Hepatocyte (in vitro differentiated cells): ENCODE measurements around the gene ZMYM4. TPM values are rescaled to one million over a fixed set of nuclear protein-coding genes. Genes with fewer than 3 reads are reported as not detected.

Source experiments
- DNase-seq: peaks from one replicate; pipeline ENCODE4 v3.0.0-alpha.2; 2016; ENCODE audit warnings: low spot score
- H2AFZ ChIP-seq: fragments of 200-600 bp; sonication (generic); 2 replicates; pipeline ENCODE4 v1.6.0; 2016; ENCODE audit warnings: antibody characterized with exemption, mild to moderate bottlenecking
- H3K27ac ChIP-seq: fragments of 200-600 bp; sonication (generic); 2 replicates; pipeline ENCODE4 v1.5.1; 2016; ENCODE audit warnings: mild to moderate bottlenecking
- H3K27me3 ChIP-seq: fragments of 200-600 bp; sonication (generic); 2 replicates; pipeline ENCODE4 v1.6.1; 2016
- H3K36me3 ChIP-seq: fragments of 200-600 bp; sonication (generic); replicated peaks from 2 replicates; pipeline ENCODE4 v1.5.1; 2016; ENCODE audit warnings: low read depth; ENCODE audit not compliant: insufficient read depth
- H3K4me1 ChIP-seq: fragments of 200-600 bp; sonication (generic); 2 replicates; pipeline ENCODE4 v1.5.1; 2016; ENCODE audit warnings: mild to moderate bottlenecking, moderate library complexity; ENCODE audit not compliant: insufficient read depth
- H3K4me2 ChIP-seq: fragments of 200-600 bp; sonication (generic); 2 replicates; pipeline ENCODE4 v1.6.0; 2016
- H3K4me3 ChIP-seq: fragments of 200-600 bp; sonication (generic); 2 replicates; pipeline ENCODE4 v1.5.1; 2016; ENCODE audit warnings: mild to moderate bottlenecking
- H3K79me2 ChIP-seq: fragments of 200-600 bp; sonication (generic); 2 replicates; pipeline ENCODE4 v1.6.0; 2017; ENCODE audit warnings: mild to moderate bottlenecking
- H3K9me2 ChIP-seq: fragments of 200-600 bp; sonication (generic); replicated peaks from 2 replicates; pipeline ENCODE4 v1.6.0; 2017; ENCODE audit warnings: mild to moderate bottlenecking; ENCODE audit not compliant: insufficient read depth
- H3K9me3 ChIP-seq: fragments of 200-600 bp; sonication (generic); 2 replicates; pipeline ENCODE4 v1.5.1; 2016; ENCODE audit warnings: low read depth, mild to moderate bottlenecking
- H4K20me1 ChIP-seq: fragments of 200-600 bp; sonication (generic); 2 replicates; pipeline ENCODE4 v1.6.0; 2016; ENCODE audit warnings: mild to moderate bottlenecking; ENCODE audit not compliant: insufficient read depth, poor library complexity, severe bottlenecking
- EZH2 ChIP-seq: fragments of 200-600 bp; sonication (generic); IDR thresholded peaks from 2 replicates; pipeline ENCODE4 v1.6.1; 2016; ENCODE audit warnings: antibody characterized with exemption, mild to moderate bottlenecking, borderline replicate concordance
- EZH2phosphoT487 ChIP-seq: fragments of 200-600 bp; sonication (generic); IDR thresholded peaks from one replicate; pipeline ENCODE4 v1.6.1; 2018; ENCODE audit warnings: antibody characterized with exemption, mild to moderate bottlenecking, low read depth, moderate library complexity; ENCODE audit not compliant: unreplicated experiment, severe bottlenecking
- WGBS: methylation state at CpG from one replicate; pipeline ENCODE4 v1.1.6; 2016; ENCODE audit warnings: low lambda C conversion rate; ENCODE audit errors: missing lambda C conversion rate; 5-methylcytosine and 5-hydroxymethylcytosine counted together
- polyA plus RNA-seq: library from polyadenylated mRNA; unstranded; fragments of >200 nt; fragmentation: Nextera tagmentation; extraction: Ambion mirVana; gene quantifications from 2 replicates; pipeline ENCODE4 v1.2.1, GENCODE V29; 2016
- total RNA-seq: library from RNA; depleted of rRNA; stranded (reverse); fragments of >200 nt; gene quantifications from 2 replicates; pipeline ENCODE4 v1.2.3, GENCODE V29; 2014
- TF ChIP-seq, protein P1 (sequence below): fragments of 200-600 bp; sonication (generic); IDR thresholded peaks from 2 replicates; pipeline ENCODE4 v1.5.1; 2016; ENCODE audit warnings: antibody characterized with exemption, mild to moderate bottlenecking; ENCODE audit not compliant: poor library complexity

ZMYM4 gene
- total and polyA plus RNA-seq, 2 experiments from 2014 or later = 17.6 to 43.4 TPM

DNA sequence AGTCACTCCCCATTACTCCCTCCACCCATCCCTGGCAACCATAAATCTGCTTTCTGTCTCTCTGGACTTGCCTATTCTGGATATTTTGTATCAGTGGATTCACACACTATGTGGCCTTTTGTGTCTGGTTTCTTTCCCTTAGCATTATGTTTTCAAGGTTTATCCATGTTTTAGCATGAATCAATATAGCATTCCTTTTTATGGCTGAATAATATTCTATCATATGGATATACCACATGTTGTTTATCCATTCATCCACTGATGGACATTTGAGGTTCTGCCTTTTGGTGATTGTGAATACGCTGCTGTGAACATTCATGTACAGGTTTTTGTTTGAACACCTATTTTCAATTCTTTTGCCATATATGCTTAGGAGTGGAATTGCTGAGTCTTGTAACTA lies 140.4 kb downstream of the ZMYM4 start:
- Histone ChIP-seq H3K4me1 (no peaks in the 10 kb centered on the region), H3K27me3 (no peaks in the 10 kb centered on the region), H3K4me3 (no peak overlapping the region), H3K36me3 (no peaks in the 10 kb centered on the region), H4K20me1 (no peaks in the 10 kb centered on the region), H3K9me2 (no peaks in the 10 kb centered on the region), H3K79me2 (no peaks in the 10 kb centered on the region), H3K9me3 (no peaks in the 10 kb centered on the region), H3K4me2 (no peak overlapping the region), H3K27ac (no peak overlapping the region), H2AFZ (no peak overlapping the region)
- TF ChIP-seq EZH2phosphoT487 (no peak), EZH2 (no peak)
- TF ChIP-seq, protein P1, sequence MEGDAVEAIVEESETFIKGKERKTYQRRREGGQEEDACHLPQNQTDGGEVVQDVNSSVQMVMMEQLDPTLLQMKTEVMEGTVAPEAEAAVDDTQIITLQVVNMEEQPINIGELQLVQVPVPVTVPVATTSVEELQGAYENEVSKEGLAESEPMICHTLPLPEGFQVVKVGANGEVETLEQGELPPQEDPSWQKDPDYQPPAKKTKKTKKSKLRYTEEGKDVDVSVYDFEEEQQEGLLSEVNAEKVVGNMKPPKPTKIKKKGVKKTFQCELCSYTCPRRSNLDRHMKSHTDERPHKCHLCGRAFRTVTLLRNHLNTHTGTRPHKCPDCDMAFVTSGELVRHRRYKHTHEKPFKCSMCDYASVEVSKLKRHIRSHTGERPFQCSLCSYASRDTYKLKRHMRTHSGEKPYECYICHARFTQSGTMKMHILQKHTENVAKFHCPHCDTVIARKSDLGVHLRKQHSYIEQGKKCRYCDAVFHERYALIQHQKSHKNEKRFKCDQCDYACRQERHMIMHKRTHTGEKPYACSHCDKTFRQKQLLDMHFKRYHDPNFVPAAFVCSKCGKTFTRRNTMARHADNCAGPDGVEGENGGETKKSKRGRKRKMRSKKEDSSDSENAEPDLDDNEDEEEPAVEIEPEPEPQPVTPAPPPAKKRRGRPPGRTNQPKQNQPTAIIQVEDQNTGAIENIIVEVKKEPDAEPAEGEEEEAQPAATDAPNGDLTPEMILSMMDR = no peak
- DNase-seq = no peak
- WGBS = 96% methylated on average over 1 of the region's 1 CpG

DNA sequence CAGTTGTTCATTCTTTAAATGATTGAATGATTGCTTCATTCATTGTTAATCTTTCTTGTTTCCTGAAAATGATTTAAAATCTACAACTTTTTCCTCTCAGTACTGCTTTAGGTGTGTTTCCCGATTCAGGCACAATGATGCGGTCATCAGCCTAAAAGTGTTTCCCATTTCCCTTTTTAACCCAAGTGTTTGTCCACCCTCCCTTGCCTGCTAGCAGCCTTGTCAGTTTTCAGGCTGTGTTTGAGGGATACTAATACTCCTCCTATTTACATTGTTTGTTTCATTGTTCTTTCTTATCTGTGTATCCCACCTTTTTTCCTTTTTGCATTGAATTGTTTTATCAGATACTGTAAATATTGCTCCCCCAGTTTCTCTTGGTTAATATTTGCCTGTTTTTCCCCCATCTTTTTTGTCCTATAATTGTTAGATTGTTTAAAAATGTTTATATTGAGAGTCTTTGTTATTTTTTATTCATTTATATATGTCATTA lies 157.6 kb downstream of the ZMYM4 start:
- H3K27me3 ChIP-seq = no peaks in the 10 kb centered on the region
- 79% methylated on average over 2 of the region's 2 CpGs for whole genome bisulfite sequencing
- H3K36me3 ChIP-seq = no peaks in the 10 kb centered on the region
- H3K27ac ChIP-seq = no peak overlapping the region
- H3K4me2 ChIP-seq = no peak overlapping the region
- no peaks in the 10 kb centered on the region for H3K9me2 ChIP-seq
- DNase-seq = no peak
- no peaks in the 10 kb centered on the region for H3K4me1 ChIP-seq
- H3K79me2 ChIP-seq = no peaks in the 10 kb centered on the region
- H3K9me3 ChIP-seq = no peaks in the 10 kb centered on the region
- no peak overlapping the region for H2AFZ ChIP-seq
- H4K20me1 ChIP-seq = no peaks in the 10 kb centered on the region
- H3K4me3 ChIP-seq = no peak overlapping the region
- no peak for TF ChIP-seq EZH2phosphoT487
- TF ChIP-seq EZH2 = no peak
- TF ChIP-seq, protein P1 = no peak

DNA sequence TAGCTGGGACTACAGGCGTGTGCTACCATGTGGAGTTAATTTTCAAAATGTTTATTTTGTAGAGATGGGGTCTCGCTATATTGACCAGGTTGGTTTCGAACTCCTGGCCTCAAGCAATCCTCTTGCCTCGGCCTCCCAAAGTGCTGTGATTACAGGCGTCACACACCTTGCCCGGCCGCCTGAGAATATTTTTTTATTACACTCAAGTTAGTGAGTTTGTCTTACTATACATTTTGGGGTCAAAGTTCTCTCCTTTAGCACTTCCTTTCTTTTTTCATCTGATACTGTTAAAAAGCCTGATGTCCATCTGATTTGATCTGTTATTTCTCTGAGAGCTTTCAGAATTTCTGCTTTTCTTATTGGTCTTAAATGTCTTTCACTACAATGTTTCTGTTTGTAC lies 159.9 kb downstream of the ZMYM4 start:
- WGBS = 90% methylated on average over 7 of the region's 7 CpGs
- TF ChIP-seq, protein P1 = no peak
- no peak for TF ChIP-seq EZH2
- no peak for TF ChIP-seq EZH2phosphoT487
- Histone ChIP-seq H3K9me2 (no peaks in the 10 kb centered on the region), H3K4me2 (no peak overlapping the region), H3K36me3 (no peaks in the 10 kb centered on the region), H3K4me3 (no peak overlapping the region), H3K4me1 (no peaks in the 10 kb centered on the region), H3K27ac (no peak overlapping the region), H3K27me3 (no peaks in the 10 kb centered on the region), H3K9me3 (no peaks in the 10 kb centered on the region), H4K20me1 (no peaks in the 10 kb centered on the region), H3K79me2 (no peaks in the 10 kb centered on the region), H2AFZ (no peak overlapping the region)
- no peak for DNase-seq

DNA sequence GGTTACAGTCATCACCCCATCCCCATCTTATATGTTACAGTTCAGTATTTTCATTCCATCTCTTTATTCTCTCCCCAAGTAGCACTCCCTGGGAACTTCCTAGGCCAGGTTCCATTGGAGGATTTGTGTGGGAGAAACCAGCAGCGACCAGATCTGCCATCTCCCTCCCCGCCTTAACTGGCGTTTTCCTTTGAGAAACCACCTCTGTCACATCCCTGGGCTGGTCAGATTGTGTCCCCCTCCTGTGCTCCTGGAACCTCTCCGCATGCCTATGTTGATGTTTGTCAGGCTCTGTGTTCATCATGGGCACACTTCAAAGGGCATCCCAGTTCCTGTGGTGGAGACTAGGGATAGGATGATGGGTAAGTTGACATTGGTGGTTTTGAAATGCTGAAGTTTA lies 162.3 kb downstream of the ZMYM4 start:
- TF ChIP-seq EZH2phosphoT487 (no peak), EZH2 (no peak)
- TF ChIP-seq, protein P1 = no peak
- Histone ChIP-seq H3K4me2 (no peak overlapping the region), H3K4me3 (no peak overlapping the region), H3K79me2 (no peaks in the 10 kb centered on the region), H3K36me3 (no peaks in the 10 kb centered on the region), H3K9me2 (no peaks in the 10 kb centered on the region), H3K27me3 (no peaks in the 10 kb centered on the region), H3K4me1 (no peaks in the 10 kb centered on the region), H2AFZ (no peak overlapping the region), H3K9me3 (no peaks in the 10 kb centered on the region), H4K20me1 (no peaks in the 10 kb centered on the region), H3K27ac (peak overlapping the region; percentile 37)
- WGBS = 71% methylated on average over 4 of the region's 4 CpGs
- no peak for DNase-seq
